K562 (cell line): Measurements from ENCODE around the gene LOXL3. TPM values are rescaled to one million over a fixed set of nuclear protein-coding genes. Genes with fewer than 3 reads are reported as not detected.

Experiments used
- GTF2A2 ChIP-seq: IDR thresholded peaks from 2 replicates; pipeline ENCODE4 v1.6.1; 2016; ENCODE audit warnings: mild to moderate bottlenecking, missing genetic modification characterization, missing compliant biosample characterization
- GTF2E2 ChIP-seq: fragments of 200-800 bp; sonication (Bioruptor generic); IDR thresholded peaks from 2 replicates; pipeline ENCODE4 v1.6.1; 2016; ENCODE audit warnings: missing genetic modification characterization, missing compliant biosample characterization
- KLF16 ChIP-seq: IDR thresholded peaks from 2 replicates; pipeline ENCODE4 v1.6.1; 2016; ENCODE audit warnings: antibody characterized with exemption
- ZNF592 ChIP-seq: fragments of 450-650 bp; IDR thresholded peaks from 2 replicates; pipeline ENCODE4 v1.6.1; 2017; ENCODE audit warnings: antibody characterized with exemption, mild to moderate bottlenecking
- ZNF785 ChIP-seq: fragments of 250-450 bp; sonication (Bioruptor Pico); IDR thresholded peaks from 2 replicates; pipeline ENCODE4 v1.4.0; 2020; ENCODE audit warnings: mild to moderate bottlenecking
- ZNF79 ChIP-seq: fragments of 250-450 bp; sonication (Bioruptor Pico); IDR thresholded peaks from 2 replicates; pipeline ENCODE4 v1.4.0; 2020; ENCODE audit warnings: low read depth, mild to moderate bottlenecking, moderate library complexity
- polyA plus RNA-seq, 8 experiments: library from polyadenylated mRNA; depleted of rRNA in 4 of 8; stranded (reverse) in 5 of 8; unstranded in 3 of 8; fragments of >200 nt; fragmentation: Nextera tagmentation in 2 of 8; fragmentation: Illumina TruSeq in 1 of 8; extraction: Ambion mirVana in 2 of 8; extraction: Trizol in 1 of 8; gene quantifications; 2 replicates each; pipeline versions ENCODE4 v1.2.1 to v1.2.3, GENCODE V29; 2011 to 2014; ENCODE audit warnings: inconsistent platforms in 1 of 8, missing spikeins in 1 of 8
- total RNA-seq, 7 experiments: library from RNA; depleted of rRNA in 6 of 7; stranded (reverse); fragments of >200 nt in 6 of 7; fragmentation: Illumina TruSeq in 2 of 7; extraction: Trizol in 2 of 7; gene quantifications; 2 replicates each; pipeline versions ENCODE4 v1.2.1 to v1.2.3, GENCODE V29; 2011 to 2021; ENCODE audit warnings: low replicate concordance in 1 of 7
- TF ChIP-seq, protein P1 (sequence below): fragments of 450-650 bp; IDR thresholded peaks from 2 replicates; pipeline ENCODE4 v1.6.1; 2016; ENCODE audit warnings: mild to moderate bottlenecking, moderate library complexity

LOXL3 gene
- total and polyA plus RNA-seq, 9 of the 15 experiments (the other 6 are each of a cell fraction or from before 2014, with no cell fraction given) = 0.22 to 0.99 (median 0.31) TPM

GRCh38 chr2:74575320-74575719 lies 21.6 kb upstream of the LOXL3 start (continued):
- TF ChIP-seq, protein P1, sequence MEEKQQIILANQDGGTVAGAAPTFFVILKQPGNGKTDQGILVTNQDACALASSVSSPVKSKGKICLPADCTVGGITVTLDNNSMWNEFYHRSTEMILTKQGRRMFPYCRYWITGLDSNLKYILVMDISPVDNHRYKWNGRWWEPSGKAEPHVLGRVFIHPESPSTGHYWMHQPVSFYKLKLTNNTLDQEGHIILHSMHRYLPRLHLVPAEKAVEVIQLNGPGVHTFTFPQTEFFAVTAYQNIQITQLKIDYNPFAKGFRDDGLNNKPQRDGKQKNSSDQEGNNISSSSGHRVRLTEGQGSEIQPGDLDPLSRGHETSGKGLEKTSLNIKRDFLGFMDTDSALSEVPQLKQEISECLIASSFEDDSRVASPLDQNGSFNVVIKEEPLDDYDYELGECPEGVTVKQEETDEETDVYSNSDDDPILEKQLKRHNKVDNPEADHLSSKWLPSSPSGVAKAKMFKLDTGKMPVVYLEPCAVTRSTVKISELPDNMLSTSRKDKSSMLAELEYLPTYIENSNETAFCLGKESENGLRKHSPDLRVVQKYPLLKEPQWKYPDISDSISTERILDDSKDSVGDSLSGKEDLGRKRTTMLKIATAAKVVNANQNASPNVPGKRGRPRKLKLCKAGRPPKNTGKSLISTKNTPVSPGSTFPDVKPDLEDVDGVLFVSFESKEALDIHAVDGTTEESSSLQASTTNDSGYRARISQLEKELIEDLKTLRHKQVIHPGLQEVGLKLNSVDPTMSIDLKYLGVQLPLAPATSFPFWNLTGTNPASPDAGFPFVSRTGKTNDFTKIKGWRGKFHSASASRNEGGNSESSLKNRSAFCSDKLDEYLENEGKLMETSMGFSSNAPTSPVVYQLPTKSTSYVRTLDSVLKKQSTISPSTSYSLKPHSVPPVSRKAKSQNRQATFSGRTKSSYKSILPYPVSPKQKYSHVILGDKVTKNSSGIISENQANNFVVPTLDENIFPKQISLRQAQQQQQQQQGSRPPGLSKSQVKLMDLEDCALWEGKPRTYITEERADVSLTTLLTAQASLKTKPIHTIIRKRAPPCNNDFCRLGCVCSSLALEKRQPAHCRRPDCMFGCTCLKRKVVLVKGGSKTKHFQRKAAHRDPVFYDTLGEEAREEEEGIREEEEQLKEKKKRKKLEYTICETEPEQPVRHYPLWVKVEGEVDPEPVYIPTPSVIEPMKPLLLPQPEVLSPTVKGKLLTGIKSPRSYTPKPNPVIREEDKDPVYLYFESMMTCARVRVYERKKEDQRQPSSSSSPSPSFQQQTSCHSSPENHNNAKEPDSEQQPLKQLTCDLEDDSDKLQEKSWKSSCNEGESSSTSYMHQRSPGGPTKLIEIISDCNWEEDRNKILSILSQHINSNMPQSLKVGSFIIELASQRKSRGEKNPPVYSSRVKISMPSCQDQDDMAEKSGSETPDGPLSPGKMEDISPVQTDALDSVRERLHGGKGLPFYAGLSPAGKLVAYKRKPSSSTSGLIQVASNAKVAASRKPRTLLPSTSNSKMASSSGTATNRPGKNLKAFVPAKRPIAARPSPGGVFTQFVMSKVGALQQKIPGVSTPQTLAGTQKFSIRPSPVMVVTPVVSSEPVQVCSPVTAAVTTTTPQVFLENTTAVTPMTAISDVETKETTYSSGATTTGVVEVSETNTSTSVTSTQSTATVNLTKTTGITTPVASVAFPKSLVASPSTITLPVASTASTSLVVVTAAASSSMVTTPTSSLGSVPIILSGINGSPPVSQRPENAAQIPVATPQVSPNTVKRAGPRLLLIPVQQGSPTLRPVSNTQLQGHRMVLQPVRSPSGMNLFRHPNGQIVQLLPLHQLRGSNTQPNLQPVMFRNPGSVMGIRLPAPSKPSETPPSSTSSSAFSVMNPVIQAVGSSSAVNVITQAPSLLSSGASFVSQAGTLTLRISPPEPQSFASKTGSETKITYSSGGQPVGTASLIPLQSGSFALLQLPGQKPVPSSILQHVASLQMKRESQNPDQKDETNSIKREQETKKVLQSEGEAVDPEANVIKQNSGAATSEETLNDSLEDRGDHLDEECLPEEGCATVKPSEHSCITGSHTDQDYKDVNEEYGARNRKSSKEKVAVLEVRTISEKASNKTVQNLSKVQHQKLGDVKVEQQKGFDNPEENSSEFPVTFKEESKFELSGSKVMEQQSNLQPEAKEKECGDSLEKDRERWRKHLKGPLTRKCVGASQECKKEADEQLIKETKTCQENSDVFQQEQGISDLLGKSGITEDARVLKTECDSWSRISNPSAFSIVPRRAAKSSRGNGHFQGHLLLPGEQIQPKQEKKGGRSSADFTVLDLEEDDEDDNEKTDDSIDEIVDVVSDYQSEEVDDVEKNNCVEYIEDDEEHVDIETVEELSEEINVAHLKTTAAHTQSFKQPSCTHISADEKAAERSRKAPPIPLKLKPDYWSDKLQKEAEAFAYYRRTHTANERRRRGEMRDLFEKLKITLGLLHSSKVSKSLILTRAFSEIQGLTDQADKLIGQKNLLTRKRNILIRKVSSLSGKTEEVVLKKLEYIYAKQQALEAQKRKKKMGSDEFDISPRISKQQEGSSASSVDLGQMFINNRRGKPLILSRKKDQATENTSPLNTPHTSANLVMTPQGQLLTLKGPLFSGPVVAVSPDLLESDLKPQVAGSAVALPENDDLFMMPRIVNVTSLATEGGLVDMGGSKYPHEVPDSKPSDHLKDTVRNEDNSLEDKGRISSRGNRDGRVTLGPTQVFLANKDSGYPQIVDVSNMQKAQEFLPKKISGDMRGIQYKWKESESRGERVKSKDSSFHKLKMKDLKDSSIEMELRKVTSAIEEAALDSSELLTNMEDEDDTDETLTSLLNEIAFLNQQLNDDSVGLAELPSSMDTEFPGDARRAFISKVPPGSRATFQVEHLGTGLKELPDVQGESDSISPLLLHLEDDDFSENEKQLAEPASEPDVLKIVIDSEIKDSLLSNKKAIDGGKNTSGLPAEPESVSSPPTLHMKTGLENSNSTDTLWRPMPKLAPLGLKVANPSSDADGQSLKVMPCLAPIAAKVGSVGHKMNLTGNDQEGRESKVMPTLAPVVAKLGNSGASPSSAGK = no peak
- TF ChIP-seq KLF16 (no peak), ZNF592 (no peak), ZNF79 (CRISPR knock-in tag) (no peak), GTF2A2 (no peak), GTF2E2 (no peak), ZNF785 (CRISPR knock-in tag) (no peak)
